ENCODE measurements around the gene ZNF236. TPM values are rescaled to one million over a fixed set of nuclear protein-coding genes. Genes with fewer than 3 reads are reported as not detected.

ZNF236 gene
- total RNA-seq, 1 donor from 2014 or later, result 9.9 TPM

DNA sequence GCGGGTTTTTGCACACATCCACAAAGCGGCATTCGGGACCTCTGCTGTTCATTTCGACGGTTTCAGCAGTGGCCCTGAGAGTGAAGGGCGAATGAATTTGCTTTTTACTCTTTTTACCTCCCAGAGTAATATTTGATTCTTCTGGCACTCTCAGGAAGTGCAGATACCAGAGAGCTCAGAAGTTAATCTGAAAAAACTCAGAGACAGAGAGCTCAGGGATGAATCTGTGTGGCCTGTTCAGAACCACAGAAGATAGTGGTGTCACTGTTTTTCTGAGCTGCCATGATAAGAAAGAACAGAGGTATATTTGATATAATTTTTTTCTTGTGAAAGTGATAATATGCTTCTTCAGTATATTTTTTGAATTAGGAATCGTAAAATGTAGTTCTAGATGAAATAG, 181.0 kb downstream of the ZNF236 start:
- no peak overlapping the region for H3K4me3 ChIP-seq (ENCODE audit: low read depth, low read length)
- no peak for DNase-seq (ENCODE audit: low read depth)
- TF ChIP-seq, protein P1, sequence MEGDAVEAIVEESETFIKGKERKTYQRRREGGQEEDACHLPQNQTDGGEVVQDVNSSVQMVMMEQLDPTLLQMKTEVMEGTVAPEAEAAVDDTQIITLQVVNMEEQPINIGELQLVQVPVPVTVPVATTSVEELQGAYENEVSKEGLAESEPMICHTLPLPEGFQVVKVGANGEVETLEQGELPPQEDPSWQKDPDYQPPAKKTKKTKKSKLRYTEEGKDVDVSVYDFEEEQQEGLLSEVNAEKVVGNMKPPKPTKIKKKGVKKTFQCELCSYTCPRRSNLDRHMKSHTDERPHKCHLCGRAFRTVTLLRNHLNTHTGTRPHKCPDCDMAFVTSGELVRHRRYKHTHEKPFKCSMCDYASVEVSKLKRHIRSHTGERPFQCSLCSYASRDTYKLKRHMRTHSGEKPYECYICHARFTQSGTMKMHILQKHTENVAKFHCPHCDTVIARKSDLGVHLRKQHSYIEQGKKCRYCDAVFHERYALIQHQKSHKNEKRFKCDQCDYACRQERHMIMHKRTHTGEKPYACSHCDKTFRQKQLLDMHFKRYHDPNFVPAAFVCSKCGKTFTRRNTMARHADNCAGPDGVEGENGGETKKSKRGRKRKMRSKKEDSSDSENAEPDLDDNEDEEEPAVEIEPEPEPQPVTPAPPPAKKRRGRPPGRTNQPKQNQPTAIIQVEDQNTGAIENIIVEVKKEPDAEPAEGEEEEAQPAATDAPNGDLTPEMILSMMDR (conservative IDR thresholded peaks at IDR 0.05; ENCODE audit: low read depth, low read length), result no peak

DNA sequence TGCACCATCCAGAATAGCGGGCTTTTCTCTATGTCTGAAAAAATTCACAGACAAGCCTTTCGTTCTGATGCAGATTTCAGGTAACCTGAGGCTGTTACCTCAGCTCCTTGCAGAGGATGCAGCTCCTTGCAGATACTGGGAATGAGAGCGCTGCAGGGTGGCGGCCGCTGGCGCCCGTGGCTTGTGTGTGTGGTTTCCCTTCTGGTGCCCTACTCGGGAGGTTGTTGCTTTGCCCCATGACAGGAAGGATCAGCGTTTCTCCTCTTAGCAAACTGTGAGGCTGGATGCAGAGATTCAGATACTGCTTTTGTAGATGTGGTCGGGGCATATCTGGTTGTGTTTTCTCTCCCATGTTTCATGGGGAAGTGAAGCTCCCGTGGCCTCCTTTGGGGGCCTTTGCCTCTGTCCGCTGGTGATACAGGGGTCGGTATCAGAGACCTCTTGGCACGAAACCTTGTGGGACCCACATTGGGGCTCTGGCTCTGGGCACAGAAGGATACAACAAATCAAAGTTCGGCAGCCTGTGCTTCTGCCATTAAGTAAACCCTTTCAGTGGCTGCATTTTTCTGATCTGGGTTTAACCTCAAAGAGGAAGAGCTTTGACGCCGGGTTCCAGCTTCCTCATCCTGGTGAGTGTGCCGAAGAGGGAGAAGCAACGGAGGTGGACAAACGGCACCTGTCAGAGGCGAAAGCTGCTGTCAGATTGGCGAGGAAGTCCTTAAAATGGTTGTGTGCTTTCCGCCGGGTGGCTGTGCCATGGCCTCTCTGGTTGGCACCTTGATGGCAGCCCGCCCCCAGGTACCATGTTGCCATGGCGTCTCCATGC, 182.4 kb downstream of the ZNF236 start:
- H3K4me3 ChIP-seq (ENCODE audit: low read depth, low read length), result no peak overlapping the region
- TF ChIP-seq, protein P1 (conservative IDR thresholded peaks at IDR 0.05; ENCODE audit: low read depth, low read length), result no peak
- DNase-seq (ENCODE audit: low read depth), result no peak

DNA sequence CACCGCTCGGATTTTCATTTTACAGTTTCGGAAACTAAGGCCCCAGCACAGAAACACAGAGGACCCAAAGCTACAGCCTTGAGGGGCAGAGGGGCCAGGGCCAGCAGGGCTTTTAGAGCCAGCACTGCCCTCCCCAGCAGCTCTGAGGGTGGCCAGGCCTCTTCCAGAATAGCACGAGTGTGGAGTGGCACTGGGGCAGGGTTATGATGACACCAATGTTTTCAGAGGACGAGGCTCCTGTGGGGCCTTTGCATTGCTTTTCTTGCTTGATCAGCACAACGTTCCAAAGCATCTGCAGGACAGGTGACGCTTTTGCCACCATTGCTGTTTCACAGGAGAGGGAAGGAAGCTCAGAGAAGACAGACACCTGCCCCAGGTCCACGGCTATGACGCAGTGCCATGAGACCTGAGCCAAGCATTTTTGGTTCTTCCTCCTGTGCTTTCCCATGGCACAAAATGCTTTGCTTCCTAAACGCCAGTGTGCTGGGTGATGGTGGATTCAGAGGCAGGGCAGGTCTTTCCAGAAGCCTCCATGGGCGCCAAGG, 183.4 kb downstream of the ZNF236 start:
- TF ChIP-seq, protein P1 (conservative IDR thresholded peaks at IDR 0.05; ENCODE audit: low read depth, low read length), result no peak
- DNase-seq (ENCODE audit: low read depth), result no peak
- H3K4me3 ChIP-seq (ENCODE audit: low read depth, low read length), result no peak overlapping the region

DNA sequence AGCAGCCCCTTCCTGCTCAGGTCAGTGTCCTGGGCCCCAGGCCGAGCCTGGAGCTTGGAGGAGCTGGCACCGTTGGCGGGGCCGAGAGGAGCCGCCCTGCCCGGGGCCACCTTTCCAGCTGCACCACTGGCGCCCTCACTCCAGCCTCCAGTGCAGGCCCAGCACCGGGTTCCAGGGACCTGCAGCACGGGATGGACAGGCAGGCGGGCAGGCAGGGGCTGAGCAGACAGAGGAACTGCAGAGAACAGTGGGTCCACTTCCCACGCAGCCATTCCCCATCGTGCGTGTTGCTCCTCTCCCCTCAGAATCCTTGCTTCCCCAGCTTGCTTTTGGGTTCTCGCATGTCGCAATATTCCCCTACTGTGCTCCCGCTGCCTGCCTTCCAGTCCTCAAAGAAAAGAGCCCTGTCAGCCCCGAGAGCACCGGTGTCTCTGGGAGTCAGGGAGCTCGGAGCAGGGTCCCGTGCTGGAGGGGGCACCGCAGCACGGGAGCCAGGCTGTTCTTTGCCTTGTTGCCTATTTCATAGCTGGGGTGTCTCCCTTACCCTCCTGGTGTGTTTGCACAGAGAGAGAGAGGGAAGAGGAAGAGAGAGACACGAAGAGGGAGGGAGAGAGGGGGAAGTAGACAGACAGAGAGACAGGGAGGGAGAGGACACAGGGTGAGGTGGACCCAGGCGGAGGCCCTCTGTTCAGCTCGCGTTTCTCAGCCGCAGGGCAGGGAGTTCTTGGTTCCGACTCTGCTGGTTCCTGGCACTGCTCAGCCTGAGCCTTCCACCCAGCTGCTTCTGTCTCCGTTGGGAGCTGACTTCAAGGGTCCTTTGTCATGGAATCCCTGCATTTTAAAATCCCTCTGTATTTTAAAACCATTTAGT, 184.2 kb downstream of the ZNF236 start:
- TF ChIP-seq, protein P1 (conservative IDR thresholded peaks at IDR 0.05; ENCODE audit: low read depth, low read length), result no peak
- no peak for DNase-seq (ENCODE audit: low read depth)
- no peak overlapping the region for H3K4me3 ChIP-seq (ENCODE audit: low read depth, low read length)

DNA sequence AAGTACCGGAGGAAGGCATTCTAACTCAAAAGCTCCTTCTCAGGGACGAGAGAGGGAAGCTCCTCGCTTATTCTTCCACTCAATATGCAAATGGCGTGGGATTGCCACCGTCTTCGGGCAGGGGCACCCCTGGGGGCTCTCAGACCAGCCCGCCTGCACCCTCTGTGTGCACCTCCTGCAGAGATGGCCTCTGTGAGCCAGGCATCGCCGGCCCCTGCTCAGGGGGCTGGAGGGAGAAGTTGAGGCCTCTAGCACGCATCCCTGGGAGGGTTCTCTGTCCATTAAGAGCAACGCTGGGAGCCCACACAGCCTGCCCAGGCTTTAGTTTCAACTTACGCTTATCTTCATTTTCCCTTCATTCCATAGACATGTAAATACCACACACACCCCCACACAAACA, 184.9 kb downstream of the ZNF236 start:
- TF ChIP-seq, protein P1 (conservative IDR thresholded peaks at IDR 0.05; ENCODE audit: low read depth, low read length), result no peak
- no peak for DNase-seq (ENCODE audit: low read depth)

DNA sequence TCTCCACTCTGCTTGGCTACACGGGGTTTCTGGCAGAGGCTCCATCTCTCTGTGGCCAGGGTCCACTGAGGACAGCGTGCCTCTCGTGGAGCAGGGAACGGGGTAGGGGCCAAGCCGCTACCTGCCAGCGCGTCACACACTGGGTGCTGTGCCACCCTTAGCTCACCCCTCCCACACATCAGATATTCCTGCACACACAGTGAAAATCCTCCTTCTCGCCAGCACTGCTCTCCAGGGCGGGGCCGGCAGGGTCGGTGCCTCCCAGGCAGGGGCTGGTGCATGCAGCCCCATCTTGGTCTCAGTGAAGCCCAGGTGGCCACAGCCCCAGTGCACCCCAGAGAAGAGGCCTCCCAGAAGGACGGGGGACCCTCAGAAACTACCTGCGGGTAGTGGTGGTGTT, 185.6 kb downstream of the ZNF236 start:
- no peak for DNase-seq (ENCODE audit: low read depth)
- TF ChIP-seq, protein P1 (conservative IDR thresholded peaks at IDR 0.05; ENCODE audit: low read depth, low read length), result no peak
- H3K4me3 ChIP-seq (ENCODE audit: low read depth, low read length), result no peak overlapping the region

More for the DNA sequence above, 184.9 kb downstream of the ZNF236 start:
- H3K4me3 ChIP-seq (ENCODE audit: low read depth, low read length), result no peak overlapping the region

All from epithelial cell of proximal tubule (primary cell).